H1 (cell line): ENCODE results near the gene TRHDE. TPM values are rescaled to one million over a fixed set of nuclear protein-coding genes. Genes with fewer than 3 reads are reported as not detected.

Experiments used
- SP4 ChIP-seq: IDR thresholded peaks from 2 replicates; pipeline ENCODE4 v1.6.1; 2012; ENCODE audit warnings: low read length, inconsistent platforms
- TAF1 ChIP-seq: IDR thresholded peaks from 2 replicates; pipeline ENCODE4 v1.6.1; 2011; ENCODE audit warnings: mild to moderate bottlenecking, low read depth, low read length
- polyA plus RNA-seq, 7 experiments: library from polyadenylated mRNA; depleted of rRNA in 3 of 7; stranded (reverse) in 5 of 7; unstranded in 2 of 7; fragments of >200 nt in 5 of 7; fragments of 200-250 nt in 2 of 7; gene quantifications; 1 replicate in 5 of 7; 2 replicates in 1 of 7; 4 replicates in 1 of 7; pipeline versions ENCODE4 v1.2.1 to v1.2.3, GENCODE V29; 2011 to 2013; ENCODE audit warnings: missing spikeins in 2 of 7, mixed read lengths in 2 of 7
- total RNA-seq: library from RNA; stranded (reverse); fragmentation: NEBNext Ultra II Directional; extraction: Animal tissue kit (Norgen Biotek cat#: 25700); gene quantifications from 2 replicates; pipeline ENCODE4 v1.2.1, GENCODE V29; 2021
- TF ChIP-seq, protein P1 (sequence below): IDR thresholded peaks from 2 replicates; pipeline ENCODE4 v1.6.1; 2011; ENCODE audit warnings: low read depth, mild to moderate bottlenecking, low read length; ENCODE audit not compliant: insufficient read depth

TRHDE gene
- total and polyA plus RNA-seq, 2 of the 8 experiments (the other 6 are each of a cell fraction or from before 2014, with no cell fraction given), result 1.3 to 5.0 TPM

DNA sequence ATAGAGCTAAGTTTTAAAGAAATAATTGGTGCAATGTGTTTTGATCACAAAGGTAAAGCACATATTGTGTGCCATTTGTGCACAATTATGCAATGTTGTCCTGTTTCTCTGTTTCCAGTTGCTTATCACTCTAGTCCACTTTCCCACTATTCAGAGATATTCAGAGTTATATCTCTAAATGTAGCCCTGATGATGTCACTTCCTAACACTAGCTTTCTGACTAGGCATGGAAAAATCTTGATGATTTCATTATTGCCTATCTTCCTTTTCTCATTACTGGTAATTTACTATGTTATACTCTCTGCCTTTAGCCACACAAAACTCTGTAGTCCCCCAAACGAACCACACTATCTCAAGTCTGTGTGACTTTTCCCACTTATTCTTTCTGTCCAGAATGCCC is 221.2 kb downstream of the TRHDE start (continued):
- TF ChIP-seq, protein P1, sequence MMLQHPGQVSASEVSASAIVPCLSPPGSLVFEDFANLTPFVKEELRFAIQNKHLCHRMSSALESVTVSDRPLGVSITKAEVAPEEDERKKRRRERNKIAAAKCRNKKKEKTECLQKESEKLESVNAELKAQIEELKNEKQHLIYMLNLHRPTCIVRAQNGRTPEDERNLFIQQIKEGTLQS, result no peak
- TF ChIP-seq TAF1, result no peak
- no peak for TF ChIP-seq SP4
